Lower lobe of right lung (tissue), 2 donors: ENCODE results near the gene MICAL3. TPM values are rescaled to one million over a fixed set of nuclear protein-coding genes. Genes with fewer than 3 reads are reported as not detected.

ENCODE experiments used
- ATAC-seq, 2 donors: fragments of 200-7000 bp; cut with Tn5 transposase; one replicate each; pipeline ENCODE4 v1.9.1; 2020 to 2022; ENCODE audit warnings: mild to moderate bottlenecking in 2 of 2, moderate library complexity in 2 of 2
- DNase-seq: peaks from one replicate; pipeline ENCODE4 v3.0.0-alpha.2; 2020
- H3K27ac ChIP-seq: fragments of 200-600 bp; one replicate; pipeline ENCODE4 v1.8.0; 2022
- H3K27me3 ChIP-seq: fragments of 200-600 bp; one replicate; pipeline ENCODE4 v1.8.0; 2022; ENCODE audit warnings: low read depth
- H3K36me3 ChIP-seq: fragments of 200-600 bp; one replicate; pipeline ENCODE4 v1.8.0; 2022; ENCODE audit warnings: mild to moderate bottlenecking
- H3K4me1 ChIP-seq: fragments of 200-600 bp; one replicate; pipeline ENCODE4 v1.8.0; 2022
- H3K4me3 ChIP-seq: fragments of 200-600 bp; one replicate; pipeline ENCODE4 v1.8.0; 2022; ENCODE audit warnings: mild to moderate bottlenecking
- H3K9me3 ChIP-seq: fragments of 200-600 bp; one replicate; pipeline ENCODE4 v1.8.0; 2022
- intact Hi-C: fragments of 100-400 bp; cut with DNase I; formaldehyde crosslinking; loops from one replicate; pipeline ENCODE4 v1.11.0; 2022
- total RNA-seq: library from RNA; stranded (reverse); fragmentation: NEBNext Ultra II Directional; extraction: Animal tissue kit (Norgen Biotek cat#: 25700); gene quantifications from one replicate; pipeline ENCODE4 v1.2.1, GENCODE V29; 2021
- TF ChIP-seq, protein P1 (sequence below): fragments of 200-600 bp; IDR thresholded peaks from one replicate; pipeline ENCODE4 v1.8.0; 2022; ENCODE audit warnings: antibody characterized with exemption, mild to moderate bottlenecking
- donor health status: DM: no; HTN: yes; CAD: no; lungs with severe emphysema.

The MICAL3 gene
- total RNA-seq, 1 donor from 2014 or later = 23.5 TPM

- Histone ChIP-seq H3K27me3 (no peaks in the 10 kb centered on the region), H3K27ac (no peak overlapping the region), H3K9me3 (no peaks in the 10 kb centered on the region), H3K36me3 (peaks cover 49% of the 10 kb centered on the region), H3K4me3 (no peak overlapping the region), H3K4me1 (no peaks in the 10 kb centered on the region)
- ATAC-seq = no peak
- TF ChIP-seq, protein P1, sequence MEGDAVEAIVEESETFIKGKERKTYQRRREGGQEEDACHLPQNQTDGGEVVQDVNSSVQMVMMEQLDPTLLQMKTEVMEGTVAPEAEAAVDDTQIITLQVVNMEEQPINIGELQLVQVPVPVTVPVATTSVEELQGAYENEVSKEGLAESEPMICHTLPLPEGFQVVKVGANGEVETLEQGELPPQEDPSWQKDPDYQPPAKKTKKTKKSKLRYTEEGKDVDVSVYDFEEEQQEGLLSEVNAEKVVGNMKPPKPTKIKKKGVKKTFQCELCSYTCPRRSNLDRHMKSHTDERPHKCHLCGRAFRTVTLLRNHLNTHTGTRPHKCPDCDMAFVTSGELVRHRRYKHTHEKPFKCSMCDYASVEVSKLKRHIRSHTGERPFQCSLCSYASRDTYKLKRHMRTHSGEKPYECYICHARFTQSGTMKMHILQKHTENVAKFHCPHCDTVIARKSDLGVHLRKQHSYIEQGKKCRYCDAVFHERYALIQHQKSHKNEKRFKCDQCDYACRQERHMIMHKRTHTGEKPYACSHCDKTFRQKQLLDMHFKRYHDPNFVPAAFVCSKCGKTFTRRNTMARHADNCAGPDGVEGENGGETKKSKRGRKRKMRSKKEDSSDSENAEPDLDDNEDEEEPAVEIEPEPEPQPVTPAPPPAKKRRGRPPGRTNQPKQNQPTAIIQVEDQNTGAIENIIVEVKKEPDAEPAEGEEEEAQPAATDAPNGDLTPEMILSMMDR = no peak
- DNase-seq = no peak
- intact Hi-C loops = no loop called here
Observed at GRCh38 chr22:17875631-17876030, 148.7 kb downstream of the MICAL3 start.

DNA sequence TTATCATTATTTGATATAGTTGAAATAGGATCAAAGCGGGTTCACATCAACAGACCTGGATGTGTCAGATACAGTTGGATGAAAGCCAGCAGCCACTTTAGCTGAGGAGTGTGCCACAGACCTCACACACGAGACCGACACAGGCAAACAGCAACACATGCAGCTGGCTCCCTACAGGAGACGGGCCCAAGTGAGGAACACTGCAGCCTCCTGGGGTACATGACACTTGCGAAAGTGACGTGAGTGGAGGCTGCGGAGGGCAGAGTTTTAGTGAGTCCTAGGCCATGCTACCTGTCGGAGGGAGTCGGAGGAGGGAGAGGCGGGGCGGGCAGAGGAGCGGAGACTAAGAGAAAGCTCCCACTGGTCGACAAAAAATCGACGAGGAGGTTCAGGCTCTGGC, 149.2 kb downstream of the MICAL3 start:
- no peak for DNase-seq
- Histone ChIP-seq H3K4me1 (no peaks in the 10 kb centered on the region), H3K27me3 (no peaks in the 10 kb centered on the region), H3K27ac (no peak overlapping the region), H3K36me3 (peaks cover 49% of the 10 kb centered on the region), H3K4me3 (no peak overlapping the region), H3K9me3 (no peaks in the 10 kb centered on the region)
- TF ChIP-seq, protein P1 = no peak
- no peak for ATAC-seq
- intact Hi-C loops = no loop called here

DNA sequence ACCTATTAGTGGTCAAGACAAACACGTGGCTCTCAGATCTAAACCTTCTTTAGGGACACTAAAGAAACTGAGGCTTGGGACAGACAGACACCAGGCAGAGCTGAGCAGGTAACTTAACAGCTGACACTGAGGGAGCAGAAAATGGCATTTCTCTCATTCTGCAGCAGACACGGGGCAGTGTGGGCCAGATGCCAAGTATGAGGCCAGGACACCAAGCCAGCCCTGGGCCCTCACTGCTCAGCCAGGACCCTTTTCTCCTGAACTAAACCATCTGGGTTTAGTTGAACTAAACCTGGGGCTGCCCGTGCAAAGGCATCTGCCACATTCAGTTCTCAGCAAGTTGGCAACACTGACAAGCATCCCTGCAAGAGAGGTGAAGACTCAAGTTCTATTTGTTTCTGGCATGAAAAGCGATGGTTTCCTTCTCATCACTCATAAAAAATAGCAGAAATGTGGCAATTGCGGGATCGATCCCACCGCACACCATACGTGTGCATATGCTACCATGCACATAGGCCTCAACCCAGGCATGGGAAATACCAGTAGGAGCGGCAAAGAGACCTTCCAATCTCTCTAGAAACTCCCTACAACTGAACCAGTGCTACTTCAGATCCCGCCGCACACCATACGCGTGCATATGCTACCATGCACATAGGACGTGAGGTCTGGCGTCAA, 150.0 kb downstream of the MICAL3 start:
- Histone ChIP-seq H3K9me3 (no peaks in the 10 kb centered on the region), H3K27me3 (no peaks in the 10 kb centered on the region), H3K36me3 (peaks cover 48% of the 10 kb centered on the region), H3K27ac (no peak overlapping the region), H3K4me3 (no peak overlapping the region), H3K4me1 (no peaks in the 10 kb centered on the region)
- TF ChIP-seq, protein P1 = no peak
- intact Hi-C loops = no loop called here
- DNase-seq (no peak), ATAC-seq (no peak)

DNA sequence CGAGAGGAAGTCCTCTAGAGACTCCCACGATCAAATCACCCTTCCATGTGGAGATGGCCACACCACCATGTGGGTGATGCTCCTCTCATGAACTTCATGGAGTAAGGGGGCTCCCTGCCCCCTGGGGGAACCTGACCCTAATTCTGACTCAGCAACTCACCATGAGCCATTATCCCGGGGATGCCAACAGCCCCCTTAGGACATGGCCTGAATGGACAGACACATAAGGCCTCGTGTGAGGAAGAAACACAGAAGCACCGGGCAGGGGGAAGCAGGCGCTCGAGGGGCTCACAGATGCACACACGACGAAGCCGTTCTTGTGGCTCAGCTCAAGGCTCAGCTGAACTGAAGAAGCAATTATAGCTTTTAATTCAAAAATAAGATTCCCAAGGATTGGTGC, 150.6 kb downstream of the MICAL3 start:
- Histone ChIP-seq H3K27me3 (no peaks in the 10 kb centered on the region), H3K4me3 (no peak overlapping the region), H3K27ac (no peak overlapping the region), H3K9me3 (no peaks in the 10 kb centered on the region), H3K36me3 (peaks cover 53% of the 10 kb centered on the region), H3K4me1 (no peaks in the 10 kb centered on the region)
- no peak for DNase-seq
- intact Hi-C loops = no loop called here
- TF ChIP-seq, protein P1 = no peak
- no peak for ATAC-seq

GRCh38 chr22:17873116-17873515, 151.2 kb downstream of the MICAL3 start:
- TF ChIP-seq, protein P1 = no peak
- DNase-seq = no peak
- peaks cover 56% of the 10 kb centered on the region for H3K36me3 ChIP-seq
- intact Hi-C loops = no loop called here
- no peaks in the 10 kb centered on the region for H3K27me3 ChIP-seq
- H3K9me3 ChIP-seq = no peaks in the 10 kb centered on the region
- H3K27ac ChIP-seq = no peak overlapping the region
- no peaks in the 10 kb centered on the region for H3K4me1 ChIP-seq
- H3K4me3 ChIP-seq = no peak overlapping the region
- no peak for ATAC-seq
